Glomerular visceral epithelial cell (primary cell): ENCODE measurements around the gene NR1H2.

ENCODE experiments used
- DNase-seq: peaks from one replicate; pipeline ENCODE4 v3.0.0-alpha.2; 2016; ENCODE audit errors: extremely low spot score

The NR1H2 gene

GRCh38 chr19:50401605-50402450 is 25.6 kb downstream of the NR1H2 start:
- DNase-seq: no peak

GRCh38 chr19:50402544-50403301 is 26.5 kb downstream of the NR1H2 start:
- DNase-seq: no peak

GRCh38 chr19:50406156-50406820 is 30.0 kb downstream of the NR1H2 start:
- DNase-seq: no peak

GRCh38 chr19:50406829-50407228 is 30.6 kb downstream of the NR1H2 start:
- DNase-seq: no peak

- DNase-seq: no peak
Observed at GRCh38 chr19:50409347-50409746, 33.1 kb downstream of the NR1H2 start.

- DNase-seq: no peak
Observed at GRCh38 chr19:50410109-50410508, 33.9 kb downstream of the NR1H2 start.

- no peak for DNase-seq
Observed at GRCh38 chr19:50412419-50412818, 36.2 kb downstream of the NR1H2 start.

- DNase-seq: no peak
Observed at GRCh38 chr19:50413096-50413495, 36.8 kb downstream of the NR1H2 start.

- no peak for DNase-seq
Observed at GRCh38 chr19:50413531-50413930, 37.3 kb downstream of the NR1H2 start.

GRCh38 chr19:50414864-50415660 is 38.8 kb downstream of the NR1H2 start:
- DNase-seq: peak; percentile 18

- no peak for DNase-seq
Observed at GRCh38 chr19:50415661-50416033, 39.4 kb downstream of the NR1H2 start.

GRCh38 chr19:50416034-50416977 is 40.0 kb downstream of the NR1H2 start:
- DNase-seq: no peak

- DNase-seq: no peak
Observed at GRCh38 chr19:50417111-50418081, 41.1 kb downstream of the NR1H2 start.

- no peak for DNase-seq
Observed at GRCh38 chr19:50418176-50419021, 42.1 kb downstream of the NR1H2 start, which contains the start of gene SPIB. Gene SPIB (plus strand): TSS chr19:50418938. CDS start chr19:50418963, 25 bp downstream.

GRCh38 chr19:50419022-50419579 is 42.8 kb downstream of the NR1H2 start:
- DNase-seq: no peak

GRCh38 chr19:50419580-50420035 is 43.4 kb downstream of the NR1H2 start:
- no peak for DNase-seq

GRCh38 chr19:50420127-50420526 is 43.9 kb downstream of the NR1H2 start:
- no peak for DNase-seq

- no peak for DNase-seq
Observed at GRCh38 chr19:50420808-50421207, 44.6 kb downstream of the NR1H2 start.
